BE2C (cell line): Measurements from ENCODE around the gene COPE.

Experiments
- DNase-seq: peaks from one replicate; pipeline ENCODE4 v3.0.0-alpha.2; 2020
- H3K27me3 ChIP-seq: fragments of 250-450 bp; sonication (Bioruptor Pico); 2 replicates; pipeline ENCODE4 v1.5.1; 2020; ENCODE audit warnings: mild to moderate bottlenecking
- H3K36me3 ChIP-seq: fragments of 250-450 bp; sonication (Bioruptor Pico); 2 replicates; pipeline ENCODE4 v1.5.1; 2020; ENCODE audit warnings: mild to moderate bottlenecking
- H3K4me1 ChIP-seq: fragments of 250-450 bp; sonication (Bioruptor Pico); 2 replicates; pipeline ENCODE4 v1.5.1; 2020
- H3K4me3 ChIP-seq: 2 replicates; pipeline ENCODE4 v1.5.1; 2011; ENCODE audit warnings: low read depth, low read length
- H3K9me3 ChIP-seq: fragments of 250-450 bp; sonication (Bioruptor Pico); 2 replicates; pipeline ENCODE4 v1.5.1; 2020
- CTCF ChIP-seq: IDR thresholded peaks from 2 replicates; pipeline ENCODE4 v1.5.1; 2012; ENCODE audit warnings: mild to moderate bottlenecking, low read depth, low read length

The COPE gene

GRCh38 chr19:18893587-18894253 lies 25.5 kb downstream of the COPE start:
- no peaks in the 10 kb centered on the region for H3K9me3 ChIP-seq
- no peaks in the 10 kb centered on the region for H3K27me3 ChIP-seq
- H3K4me3 ChIP-seq: no peak overlapping the region
- H3K36me3 ChIP-seq: no peaks in the 10 kb centered on the region
- no peak for DNase-seq
- peaks cover 11% of the 10 kb centered on the region for H3K4me1 ChIP-seq
- no peak for TF ChIP-seq CTCF

- Histone ChIP-seq H3K27me3 (no peaks in the 10 kb centered on the region), H3K4me1 (peaks cover 4% of the 10 kb centered on the region; the same call in 1 of the 2 replicates), H3K4me3 (no peak overlapping the region), H3K9me3 (no peaks in the 10 kb centered on the region), H3K36me3 (no peaks in the 10 kb centered on the region)
- TF ChIP-seq CTCF: no peak
- no peak for DNase-seq
Measured at GRCh38 chr19:18889949-18890745, 29.0 kb downstream of the COPE start.

- H3K36me3 ChIP-seq: no peaks in the 10 kb centered on the region
- no peak for TF ChIP-seq CTCF
Measured at GRCh38 chr19:18886972-18887371, 32.2 kb downstream of the COPE start.

GRCh38 chr19:18883526-18884304 lies 35.5 kb downstream of the COPE start:
- TF ChIP-seq CTCF: no peak
- no peak for DNase-seq
- peaks cover 3% of the 10 kb centered on the region; the same call in 1 of the 2 replicates for H3K4me1 ChIP-seq

More at GRCh38 chr19:18886972-18887371, 32.2 kb downstream of the COPE start:
- Histone ChIP-seq H3K9me3 (no peaks in the 10 kb centered on the region), H3K4me1 (no peaks in the 10 kb centered on the region), H3K4me3 (no peak overlapping the region), H3K27me3 (no peaks in the 10 kb centered on the region)
- DNase-seq: no peak

GRCh38 chr19:18881491-18881890 lies 37.7 kb downstream of the COPE start:
- Histone ChIP-seq H3K4me1 (peaks cover 3% of the 10 kb centered on the region; the same call in 1 of the 2 replicates), H3K4me3 (no peak overlapping the region), H3K36me3 (no peaks in the 10 kb centered on the region; the same call in 1 of the 2 replicates), H3K9me3 (no peaks in the 10 kb centered on the region; the same call in 1 of the 2 replicates), H3K27me3 (no peaks in the 10 kb centered on the region)
- no peak for DNase-seq
- no peak for TF ChIP-seq CTCF

More at GRCh38 chr19:18883526-18884304, 35.5 kb downstream of the COPE start:
- H3K4me3 ChIP-seq: no peak overlapping the region
- no peaks in the 10 kb centered on the region for H3K27me3 ChIP-seq
- no peaks in the 10 kb centered on the region for H3K36me3 ChIP-seq
- no peaks in the 10 kb centered on the region; the same call in 1 of the 2 replicates for H3K9me3 ChIP-seq
